OCI-LY3 (cell line): Measurements from ENCODE around the gene C19orf25.

Experiments
- H2AFZ ChIP-seq: fragments of 200-600, 300-600 bp; shearing (Covaris generic); 2 replicates; pipeline ENCODE4 v1.6.0; 2014; ENCODE audit warnings: antibody characterized with exemption, low read depth, low read length
- H3K27ac ChIP-seq: fragments of 200-600, 300-600 bp; sonication (generic); 2 replicates; pipeline ENCODE4 v1.5.1; 2014; ENCODE audit warnings: mild to moderate bottlenecking, low read length, moderate library complexity, mixed read lengths
- H3K27me3 ChIP-seq: fragments of 200-600, 300-600 bp; sonication (generic); 2 replicates; pipeline ENCODE4 v1.6.1; 2014; ENCODE audit warnings: low read depth, low read length, mixed read lengths
- H3K36me3 ChIP-seq: fragments of 200-600, 300-600 bp; sonication (generic); replicated peaks from 2 replicates; pipeline ENCODE3; 2014; ENCODE audit warnings: low read depth, low read length, mixed read lengths
- H3K4me1 ChIP-seq: fragments of 300-600, 200-600 bp; sonication (generic); 2 replicates; pipeline ENCODE4 v1.6.1; 2014; ENCODE audit warnings: low read length, mixed read lengths
- H3K4me2 ChIP-seq: fragments of 200-600, 300-600 bp; sonication (generic); 2 replicates; pipeline ENCODE4 v1.6.1; 2014; ENCODE audit warnings: low read length, mixed read lengths
- H3K4me3 ChIP-seq: fragments of 300-600, 200-600 bp; sonication (generic); 2 replicates; pipeline ENCODE4 v1.5.1; 2014; ENCODE audit warnings: antibody characterized with exemption, mild to moderate bottlenecking, low read length, moderate library complexity
- H3K79me2 ChIP-seq: fragments of 300-600, 200-600 bp; shearing (Covaris generic); 2 replicates; pipeline ENCODE4 v1.6.1; 2014; ENCODE audit warnings: mild to moderate bottlenecking, low read length, mixed read lengths
- H3K9ac ChIP-seq: fragments of 300-600, 200-600 bp; shearing (Covaris generic); 2 replicates; pipeline ENCODE4 v1.6.0; 2014; ENCODE audit warnings: mild to moderate bottlenecking, low read length, moderate library complexity
- H3K9me3 ChIP-seq: fragments of 200-600, 300-600 bp; shearing (Covaris generic); 2 replicates; pipeline ENCODE4 v1.6.1; 2014; ENCODE audit warnings: low read length, mixed read lengths; ENCODE audit not compliant: insufficient read depth
- H4K20me1 ChIP-seq: fragments of 200-600, 300-600 bp; sonication (generic); 2 replicates; pipeline ENCODE4 v1.6.1; 2016; ENCODE audit warnings: low read length, mixed read lengths; ENCODE audit not compliant: insufficient read depth
- EZH2phosphoT487 ChIP-seq: fragments of 200-600 bp; shearing (Covaris generic); IDR thresholded peaks from 2 replicates; pipeline ENCODE4 v1.6.1; 2018; ENCODE audit warnings: antibody characterized with exemption, mixed run types, low read depth
- TF ChIP-seq, protein P1 (sequence below): fragments of 200-600, 300-600 bp; sonication (generic); IDR thresholded peaks from 2 replicates; pipeline ENCODE4 v1.5.1; 2014; ENCODE audit warnings: antibody characterized with exemption, low read length, low read depth

C19orf25 gene

GRCh38 chr19:1431759-1432506, 47.1 kb downstream of the C19orf25 start:
- H3K4me2 ChIP-seq = no peak overlapping the region
- peaks cover 58% of the 10 kb centered on the region for H3K79me2 ChIP-seq
- peaks cover 74% of the 10 kb centered on the region for H3K36me3 ChIP-seq
- H3K4me3 ChIP-seq = no peak overlapping the region
- H3K4me1 ChIP-seq = no peaks in the 10 kb centered on the region
- TF ChIP-seq, protein P1, sequence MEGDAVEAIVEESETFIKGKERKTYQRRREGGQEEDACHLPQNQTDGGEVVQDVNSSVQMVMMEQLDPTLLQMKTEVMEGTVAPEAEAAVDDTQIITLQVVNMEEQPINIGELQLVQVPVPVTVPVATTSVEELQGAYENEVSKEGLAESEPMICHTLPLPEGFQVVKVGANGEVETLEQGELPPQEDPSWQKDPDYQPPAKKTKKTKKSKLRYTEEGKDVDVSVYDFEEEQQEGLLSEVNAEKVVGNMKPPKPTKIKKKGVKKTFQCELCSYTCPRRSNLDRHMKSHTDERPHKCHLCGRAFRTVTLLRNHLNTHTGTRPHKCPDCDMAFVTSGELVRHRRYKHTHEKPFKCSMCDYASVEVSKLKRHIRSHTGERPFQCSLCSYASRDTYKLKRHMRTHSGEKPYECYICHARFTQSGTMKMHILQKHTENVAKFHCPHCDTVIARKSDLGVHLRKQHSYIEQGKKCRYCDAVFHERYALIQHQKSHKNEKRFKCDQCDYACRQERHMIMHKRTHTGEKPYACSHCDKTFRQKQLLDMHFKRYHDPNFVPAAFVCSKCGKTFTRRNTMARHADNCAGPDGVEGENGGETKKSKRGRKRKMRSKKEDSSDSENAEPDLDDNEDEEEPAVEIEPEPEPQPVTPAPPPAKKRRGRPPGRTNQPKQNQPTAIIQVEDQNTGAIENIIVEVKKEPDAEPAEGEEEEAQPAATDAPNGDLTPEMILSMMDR = no peak
- H2AFZ ChIP-seq = no peak overlapping the region
- no peak overlapping the region for H3K9ac ChIP-seq
- no peak overlapping the region for H3K27ac ChIP-seq
- H3K9me3 ChIP-seq = no peaks in the 10 kb centered on the region
- H4K20me1 ChIP-seq = peaks cover 38% of the 10 kb centered on the region; the same call in 1 of the 2 replicates
- no peaks in the 10 kb centered on the region for H3K27me3 ChIP-seq

DNA sequence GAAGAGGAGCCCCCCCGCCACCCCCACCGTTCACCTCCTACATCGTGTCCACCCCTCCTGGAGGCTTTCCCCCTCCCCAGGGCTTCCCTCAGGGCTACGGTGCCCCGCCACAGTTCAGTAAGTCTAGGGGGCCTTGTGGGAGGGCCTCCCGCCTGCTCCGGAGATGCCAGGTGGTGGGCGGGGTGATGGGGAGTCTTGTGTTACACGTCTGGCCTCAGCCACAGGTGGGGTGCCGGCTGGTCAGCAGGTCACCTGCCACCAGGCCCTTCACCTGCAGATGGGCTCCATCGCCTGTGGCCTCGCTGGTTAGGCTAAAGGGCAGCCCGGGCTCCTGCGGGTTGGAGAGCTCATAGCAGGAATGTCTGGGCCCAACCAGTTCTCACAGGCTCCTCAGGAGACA, 48.8 kb downstream of the C19orf25 start:
- peaks cover 50% of the 10 kb centered on the region for H4K20me1 ChIP-seq

GRCh38 chr19:1429750-1430149, 49.3 kb downstream of the C19orf25 start:
- H4K20me1 ChIP-seq = peaks cover 55% of the 10 kb centered on the region
- H3K9me3 ChIP-seq = no peaks in the 10 kb centered on the region
- no peak overlapping the region for H3K9ac ChIP-seq
- no peak overlapping the region for H3K4me2 ChIP-seq
- peaks cover 80% of the 10 kb centered on the region for H3K79me2 ChIP-seq
- H2AFZ ChIP-seq = no peak overlapping the region
- H3K4me3 ChIP-seq = no peak overlapping the region
- no peaks in the 10 kb centered on the region for H3K4me1 ChIP-seq
- H3K36me3 ChIP-seq = peaks cover 86% of the 10 kb centered on the region
- TF ChIP-seq, protein P1 = no peak
- no peak for TF ChIP-seq EZH2phosphoT487
- no peaks in the 10 kb centered on the region for H3K27me3 ChIP-seq
- no peak overlapping the region for H3K27ac ChIP-seq

More for the DNA sequence above, 48.8 kb downstream of the C19orf25 start:
- Histone ChIP-seq H3K4me2 (no peak overlapping the region), H3K27me3 (no peaks in the 10 kb centered on the region), H3K79me2 (peaks cover 75% of the 10 kb centered on the region), H3K27ac (no peak overlapping the region), H3K4me3 (no peak overlapping the region), H3K9me3 (no peaks in the 10 kb centered on the region), H3K9ac (no peak overlapping the region), H3K4me1 (no peaks in the 10 kb centered on the region), H2AFZ (no peak overlapping the region), H3K36me3 (peaks cover 84% of the 10 kb centered on the region)
- no peak for TF ChIP-seq EZH2phosphoT487
- TF ChIP-seq, protein P1 = no peak

GRCh38 chr19:1428738-1429391, 50.1 kb downstream of the C19orf25 start:
- Histone ChIP-seq H3K79me2 (peaks cover 85% of the 10 kb centered on the region), H3K9me3 (no peaks in the 10 kb centered on the region), H4K20me1 (peaks cover 57% of the 10 kb centered on the region), H3K4me2 (no peak overlapping the region), H3K36me3 (peaks cover 85% of the 10 kb centered on the region), H3K4me1 (no peaks in the 10 kb centered on the region), H2AFZ (no peak overlapping the region), H3K9ac (no peak overlapping the region), H3K27ac (no peak overlapping the region), H3K27me3 (no peaks in the 10 kb centered on the region), H3K4me3 (no peak overlapping the region)
- no peak for TF ChIP-seq EZH2phosphoT487
- TF ChIP-seq, protein P1 = no peak
